ENCODE measurements around the gene C10orf90. TPM values are rescaled to one million over a fixed set of nuclear protein-coding genes. Genes with fewer than 3 reads are reported as not detected.

The C10orf90 gene
- total RNA-seq, 2 experiments from 2014 or later, result not detected

DNA sequence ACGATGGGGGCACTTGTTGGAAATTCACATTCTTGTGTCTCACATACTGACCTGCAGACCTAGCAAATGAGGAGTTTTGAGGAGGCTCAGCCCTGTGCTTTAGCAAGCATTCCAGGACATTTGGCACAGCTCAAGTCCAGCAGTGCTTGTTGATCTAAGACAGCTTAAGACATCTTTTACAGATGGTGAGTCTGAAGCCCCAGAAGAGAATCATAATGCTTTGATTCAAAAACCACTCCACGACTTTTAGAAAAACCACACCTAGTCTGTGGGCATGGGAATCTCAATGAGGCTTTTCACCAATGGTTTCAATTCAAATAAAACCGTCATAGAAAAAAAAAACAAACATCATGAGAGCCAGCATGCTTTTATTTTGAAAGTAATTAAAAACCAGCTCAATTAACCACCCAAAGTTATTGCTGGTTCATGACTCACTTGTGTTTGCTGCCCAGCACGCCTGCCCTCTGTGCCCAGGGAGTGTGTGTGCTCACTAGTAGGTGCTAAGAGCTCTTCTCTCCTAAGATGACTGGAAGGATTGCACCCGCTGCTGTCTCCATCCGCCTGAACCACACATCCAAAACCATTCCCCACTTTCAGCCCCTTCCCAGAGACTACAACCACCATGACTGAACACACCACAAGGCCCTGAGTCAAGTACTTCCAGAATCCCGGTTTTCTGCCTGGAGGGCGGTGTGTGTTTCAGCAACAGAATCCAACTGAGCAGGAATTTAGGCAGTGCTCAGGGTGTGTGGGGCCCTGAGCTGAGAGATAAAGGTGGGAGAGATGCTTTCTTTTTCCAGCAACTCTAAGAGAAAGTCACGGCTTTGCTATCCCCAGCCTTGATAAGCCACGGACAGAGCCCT is 152.0 kb downstream of the C10orf90 start:
- ChIA-PET POLR2A (no interaction called here), CTCF (no interaction called here)

DNA sequence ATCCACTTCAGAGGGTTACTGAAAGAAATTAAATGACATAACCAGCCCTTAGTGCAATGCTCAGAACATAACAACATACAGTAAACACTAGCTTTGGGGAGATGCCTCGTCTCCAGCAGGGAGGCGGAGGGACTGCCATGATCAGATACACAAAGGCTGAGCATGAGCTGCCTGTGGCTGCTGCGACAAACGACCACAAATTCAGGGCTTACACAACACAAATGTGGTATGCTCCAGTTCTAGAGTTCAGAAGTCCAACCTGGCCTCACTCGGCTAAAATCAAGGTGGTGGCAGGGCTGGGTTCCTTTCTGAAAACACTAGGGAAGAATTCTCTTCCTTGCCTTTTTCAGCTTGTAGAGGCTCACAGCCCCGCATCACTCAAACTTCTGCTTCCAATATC is 154.0 kb downstream of the C10orf90 start:
- ChIA-PET POLR2A (no interaction called here), CTCF (no interaction called here)

DNA sequence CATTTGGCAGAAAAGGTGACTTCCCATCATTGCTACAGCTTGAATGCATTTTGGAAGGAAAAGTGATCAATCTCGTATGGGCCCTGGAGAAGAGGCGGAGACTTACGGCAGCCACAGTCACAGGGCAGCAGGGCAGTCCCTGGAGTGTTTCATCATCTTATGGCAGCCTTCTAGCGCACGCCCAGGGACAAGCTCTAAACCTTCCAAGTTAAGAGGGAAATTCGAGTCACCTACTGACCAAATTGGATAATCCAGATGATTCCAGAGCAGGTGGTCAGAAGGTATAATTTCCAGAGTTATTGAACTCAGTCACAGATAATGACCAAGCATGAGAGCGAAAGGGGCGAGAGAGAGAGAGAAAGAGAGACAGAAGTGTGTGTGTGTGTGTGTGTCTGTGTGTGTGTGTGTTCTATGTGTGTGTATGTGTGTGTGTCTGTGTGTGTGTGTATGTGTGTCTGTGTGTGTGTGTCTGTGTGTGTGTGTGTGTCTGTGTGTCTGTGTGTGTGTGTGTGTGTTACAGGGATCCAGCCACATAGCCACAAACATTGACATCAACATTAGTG is 158.5 kb downstream of the C10orf90 start:
- CTCF ChIA-PET, result no interaction called here
- POLR2A ChIA-PET, result no interaction called here

DNA sequence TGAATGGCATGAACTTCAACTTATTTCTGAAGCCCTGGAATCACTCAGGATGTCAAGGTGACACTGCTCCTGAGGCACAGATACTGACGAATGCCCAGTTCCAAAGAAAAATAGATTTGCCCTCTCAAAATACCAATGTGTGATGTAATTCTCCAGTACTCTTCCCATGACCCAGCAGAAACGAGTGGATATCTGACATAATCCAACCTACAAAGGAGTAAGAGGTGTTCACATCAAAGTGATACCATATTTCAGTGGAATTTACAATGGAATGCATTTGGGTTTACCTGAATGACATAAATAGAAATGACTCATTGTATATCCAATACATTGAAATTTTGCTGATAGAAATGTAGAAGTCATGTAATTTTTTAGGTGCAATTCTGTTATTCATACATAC is 161.3 kb downstream of the C10orf90 start:
- CTCF ChIA-PET, result no interaction called here
- POLR2A ChIA-PET, result no interaction called here

DNA sequence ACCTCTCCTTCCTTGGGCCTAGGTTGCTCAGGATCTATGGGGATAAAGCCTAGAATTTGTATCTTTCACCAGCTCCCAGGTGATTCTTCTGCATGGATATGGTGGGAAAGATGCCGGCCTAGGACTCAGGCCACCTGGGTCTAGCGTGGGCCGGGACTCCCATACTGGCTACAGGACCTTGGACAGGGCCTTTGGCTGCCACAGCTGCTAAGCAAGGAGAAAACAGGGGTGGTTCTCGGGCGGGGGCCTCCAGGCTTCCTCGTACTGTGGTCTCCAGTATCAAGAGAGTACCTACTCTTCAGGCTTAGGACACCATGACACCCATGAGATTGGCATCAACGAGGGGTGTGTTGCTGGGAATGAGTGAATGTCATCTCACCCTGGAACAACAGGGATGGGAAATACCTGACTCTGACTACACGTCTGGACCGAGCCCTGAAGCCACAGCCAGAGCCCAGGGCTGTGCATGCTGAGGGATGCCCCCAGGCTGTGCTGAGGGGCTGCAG is 161.9 kb downstream of the C10orf90 start:
- POLR2A ChIA-PET, result no interaction called here
- CTCF ChIA-PET, result no interaction called here

DNA sequence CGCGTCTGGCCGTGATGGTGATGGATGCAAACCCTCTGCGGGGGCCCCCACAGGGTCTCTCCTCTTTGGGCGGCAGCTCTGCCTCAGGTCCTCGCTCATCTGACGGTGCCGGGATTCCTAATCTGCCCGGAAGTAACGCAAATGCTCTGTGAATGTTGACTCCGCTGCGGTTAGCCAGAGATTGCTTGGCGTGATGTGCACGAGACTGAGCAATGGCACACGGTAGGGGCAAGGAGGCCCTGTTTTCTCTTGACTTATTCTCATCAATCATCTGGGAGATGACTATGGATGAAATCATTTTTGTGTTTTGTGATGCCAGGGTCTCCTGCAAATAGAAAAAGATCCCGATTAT is 165.8 kb downstream of the C10orf90 start:
- POLR2A ChIA-PET, result no interaction called here
- CTCF ChIA-PET, result no interaction called here

DNA sequence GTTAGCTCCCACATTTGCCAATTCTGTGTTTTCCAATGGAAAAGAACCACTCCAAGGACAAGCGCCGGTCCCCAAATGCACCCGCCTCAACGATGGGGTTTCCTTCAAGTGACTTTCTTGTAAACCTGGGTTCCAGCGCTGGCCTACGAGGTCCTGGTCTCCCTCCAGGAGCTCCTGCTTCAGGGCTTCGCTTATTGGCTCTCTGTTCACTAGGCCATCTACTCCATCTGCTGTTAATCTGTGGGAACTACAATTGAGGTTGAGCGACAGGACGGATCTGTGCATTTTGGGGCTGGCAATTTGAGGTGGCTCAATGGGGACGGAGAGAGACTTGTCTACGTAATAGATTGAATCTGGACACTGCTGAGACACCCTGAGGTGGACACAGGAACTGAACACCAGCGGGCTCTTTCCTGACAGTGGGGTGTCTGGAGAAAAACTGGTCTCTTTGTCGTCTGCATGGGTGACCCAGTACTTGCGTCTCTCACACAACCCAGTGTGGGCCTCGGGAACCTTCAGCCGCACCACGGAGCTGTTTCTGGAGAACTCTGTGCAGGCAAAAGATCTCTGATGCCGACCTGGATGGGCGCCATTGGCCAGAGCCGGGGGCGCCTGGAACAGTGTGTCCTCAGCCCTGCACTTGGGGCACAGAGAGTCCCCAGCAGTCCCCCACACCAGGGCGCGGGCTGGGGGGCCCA is 166.3 kb downstream of the C10orf90 start:
- POLR2A ChIA-PET, result no interaction called here
- CTCF ChIA-PET, result no interaction called here

DNA sequence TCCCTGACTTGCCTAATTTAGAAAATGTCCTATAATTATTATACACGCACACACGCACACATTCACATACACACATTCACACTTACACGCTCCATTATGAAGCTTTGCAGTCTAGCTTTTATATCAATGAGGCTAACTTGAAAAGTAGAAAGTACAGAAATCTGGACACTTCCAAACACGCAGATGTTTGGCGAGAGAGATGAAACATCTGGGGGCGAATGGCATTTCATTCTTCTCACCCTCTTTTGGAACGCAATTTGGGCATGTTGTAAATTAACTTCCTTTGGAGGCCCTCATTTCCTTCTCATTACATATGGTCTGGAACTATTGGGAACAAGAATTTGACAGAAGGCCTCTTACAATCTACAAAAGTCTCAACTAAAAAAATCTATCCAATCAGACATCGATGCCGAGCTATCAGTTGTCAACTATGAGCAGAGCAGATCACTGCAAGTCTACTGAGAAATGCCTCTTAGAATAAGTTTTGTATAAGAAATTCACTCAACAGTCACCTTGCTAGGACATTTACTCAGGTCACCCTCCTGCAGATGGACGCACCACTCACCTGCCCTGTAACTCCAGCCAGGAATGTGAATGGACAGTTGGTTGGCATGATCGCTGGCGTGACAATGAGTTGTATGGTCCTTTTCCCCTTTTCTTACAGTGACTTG is 167.0 kb downstream of the C10orf90 start:
- POLR2A ChIA-PET, result no interaction called here
- CTCF ChIA-PET, result no interaction called here

DNA sequence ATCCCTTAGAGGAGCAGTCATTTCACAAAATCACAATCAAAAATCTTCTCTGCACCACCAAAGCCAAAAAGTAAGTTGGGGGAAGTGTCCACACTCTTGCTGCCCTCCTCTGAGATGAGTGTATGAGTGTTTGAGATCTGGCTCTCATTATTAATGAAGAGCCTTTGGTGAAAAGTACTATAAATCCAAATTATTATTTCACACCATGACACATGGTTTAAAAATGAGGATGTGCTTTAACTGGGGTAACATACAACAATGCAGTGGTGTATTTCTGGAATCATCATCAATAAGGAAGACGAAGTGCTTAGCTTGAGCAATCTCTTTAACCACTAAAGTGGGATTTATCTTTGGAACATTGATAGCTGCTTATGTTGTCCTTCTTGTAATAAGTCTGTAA is 168.1 kb downstream of the C10orf90 start:
- ChIA-PET CTCF (no interaction called here), POLR2A (no interaction called here)

DNA sequence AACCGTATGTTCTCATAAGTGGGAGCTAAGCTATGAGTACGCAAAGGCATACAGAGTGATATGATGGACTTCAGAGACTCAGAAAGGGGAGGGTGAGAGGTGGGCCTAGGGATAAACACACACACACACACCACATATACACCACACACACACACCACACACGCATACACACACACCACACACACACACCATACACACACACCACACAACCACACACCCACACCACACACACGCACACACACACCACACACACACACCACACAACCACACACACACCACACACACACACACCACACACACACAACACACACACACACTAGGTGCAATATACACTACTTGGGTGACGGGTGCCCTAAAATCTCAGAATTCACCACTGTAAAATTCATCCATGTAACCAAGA is 168.7 kb downstream of the C10orf90 start:
- POLR2A ChIA-PET, result no interaction called here

DNA sequence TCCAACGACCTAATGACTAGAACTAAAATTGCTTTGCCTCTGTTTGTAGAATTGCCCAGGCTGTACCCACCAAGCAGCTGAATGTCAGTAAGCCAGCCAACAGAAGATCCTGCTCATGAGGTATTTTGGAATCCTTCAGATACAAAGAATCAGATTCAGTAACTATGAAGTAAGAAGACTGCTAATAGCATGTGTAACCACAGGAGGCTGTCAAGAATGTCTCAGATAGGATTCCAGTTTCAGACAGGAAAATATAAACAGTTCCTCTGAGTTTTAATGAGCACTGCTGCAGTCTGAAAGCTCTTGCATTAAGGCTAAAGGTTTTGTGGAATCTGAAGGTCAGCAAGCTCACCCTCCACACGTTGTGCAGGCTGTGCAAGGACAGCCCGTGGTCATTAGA is 169.6 kb downstream of the C10orf90 start:
- CTCF ChIA-PET, result no interaction called here

More for the DNA sequence above, 168.7 kb downstream of the C10orf90 start:
- CTCF ChIA-PET, result no interaction called here

DNA sequence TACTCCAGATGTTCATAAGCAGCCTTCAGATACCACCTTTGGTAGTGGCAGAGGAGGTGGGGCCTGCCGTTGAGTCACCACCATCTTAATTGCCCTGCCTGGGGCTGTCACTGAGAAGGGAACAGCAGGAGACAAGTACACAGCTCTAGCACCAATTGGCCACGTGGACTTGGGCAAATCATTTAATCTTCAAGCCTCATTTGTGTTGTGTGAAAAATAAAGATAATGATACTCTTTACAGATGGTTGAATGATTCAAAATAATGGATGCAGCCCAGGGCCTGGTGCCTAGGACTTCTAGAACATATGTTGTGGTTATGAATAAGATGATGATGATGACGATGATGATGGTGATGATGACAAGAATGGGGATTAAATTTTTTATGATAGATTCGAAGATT is 170.3 kb downstream of the C10orf90 start:
- ChIA-PET CTCF (no interaction called here), POLR2A (no interaction called here)

More for the DNA sequence above, 169.6 kb downstream of the C10orf90 start:
- POLR2A ChIA-PET, result no interaction called here

DNA sequence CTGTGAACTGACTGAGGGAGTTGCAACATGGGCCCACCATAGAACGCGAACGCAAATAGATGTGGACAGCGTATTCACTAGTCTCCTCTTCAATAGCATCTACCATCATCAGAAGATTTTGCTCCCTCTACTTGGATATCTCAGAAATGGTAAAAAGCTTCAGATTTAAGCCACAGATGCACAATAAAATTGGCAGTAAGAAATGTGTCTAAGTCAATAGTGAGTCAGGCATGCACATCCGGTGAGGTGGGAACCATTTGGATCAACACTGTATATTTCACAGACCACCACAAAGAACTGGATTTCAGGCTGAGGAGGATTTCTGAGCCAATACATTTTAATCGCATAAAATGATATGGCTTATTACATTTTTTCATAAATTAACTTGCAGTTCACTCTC is 170.7 kb downstream of the C10orf90 start:
- POLR2A ChIA-PET, result no interaction called here
- CTCF ChIA-PET, result no interaction called here

DNA sequence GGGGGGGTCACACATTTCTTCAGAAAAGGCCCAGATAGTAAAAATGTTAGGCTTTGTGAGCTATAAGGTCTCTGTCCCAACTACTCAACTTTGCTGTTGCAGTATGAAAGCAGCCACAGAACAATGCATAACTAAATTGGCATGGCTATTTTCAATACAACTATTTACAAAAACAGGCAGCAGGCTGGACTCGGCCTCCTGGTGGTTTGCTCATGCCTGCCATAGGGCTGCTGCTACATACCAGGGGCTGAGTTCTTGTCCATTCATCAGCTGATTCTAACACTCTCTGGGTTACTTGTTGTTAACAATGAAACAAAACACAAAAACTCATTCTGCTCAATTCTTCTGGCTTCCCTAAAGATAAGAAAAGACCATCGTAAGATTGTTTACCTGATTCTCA is 172.8 kb downstream of the C10orf90 start:
- ChIA-PET CTCF (no interaction called here), POLR2A (no interaction called here)

DNA sequence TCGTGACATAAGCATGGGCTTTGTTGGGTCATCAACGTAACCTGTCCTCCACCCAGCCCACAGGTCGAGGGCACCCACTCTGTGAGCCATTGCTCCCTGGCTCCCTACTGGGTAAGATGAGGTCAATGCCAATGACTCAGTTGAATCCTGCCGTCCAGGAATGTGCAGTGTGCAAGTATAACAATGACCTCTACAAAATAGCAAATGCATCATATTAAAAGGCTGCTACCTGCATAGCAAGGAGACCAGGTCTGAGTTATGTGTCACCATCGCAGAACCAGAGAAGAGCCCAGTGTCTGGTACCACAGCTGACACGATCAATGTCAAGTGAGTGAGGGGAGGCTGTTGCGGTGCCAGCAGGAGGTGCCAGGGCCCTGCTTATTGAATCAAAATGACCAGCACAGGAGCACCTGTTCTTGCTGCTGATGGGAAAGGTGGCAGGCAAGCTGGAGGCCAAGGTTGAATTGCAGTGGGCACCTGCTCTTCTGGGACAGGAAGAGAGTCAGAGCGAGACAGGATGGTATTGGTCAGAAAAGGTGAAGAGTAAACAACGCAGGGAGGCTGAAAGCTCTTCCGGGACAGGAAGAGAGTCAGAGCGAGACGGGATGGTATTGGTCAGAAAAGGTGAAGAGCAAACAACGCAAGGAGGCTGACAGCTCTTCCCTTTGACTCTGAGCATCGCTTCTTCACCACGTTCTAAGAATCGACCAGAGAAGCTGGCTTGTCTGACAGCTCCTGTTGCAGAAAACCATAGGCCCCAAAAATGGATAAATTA is 173.5 kb downstream of the C10orf90 start:
- ChIA-PET POLR2A (no interaction called here), CTCF (no interaction called here)

DNA sequence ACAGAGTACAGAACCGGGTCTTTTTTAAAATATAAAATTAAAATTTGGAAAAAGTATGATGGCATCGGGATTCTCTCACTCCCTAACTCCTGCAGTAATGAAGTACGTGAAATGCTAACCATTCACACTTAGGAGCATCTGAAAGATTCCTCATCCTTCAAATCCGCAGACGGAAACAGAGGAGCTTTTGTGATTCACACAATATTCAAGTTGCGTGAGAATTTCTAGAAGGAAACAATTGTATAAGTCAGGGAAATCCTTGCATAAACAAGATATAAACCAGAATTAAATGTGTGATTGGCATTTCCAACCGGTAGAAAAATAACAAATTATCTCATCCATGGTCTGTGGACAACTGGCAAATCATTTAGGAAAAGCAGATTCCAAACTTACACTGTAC is 179.0 kb downstream of the C10orf90 start:
- POLR2A ChIA-PET, result no interaction called here
- CTCF ChIA-PET, result no interaction called here

DNA sequence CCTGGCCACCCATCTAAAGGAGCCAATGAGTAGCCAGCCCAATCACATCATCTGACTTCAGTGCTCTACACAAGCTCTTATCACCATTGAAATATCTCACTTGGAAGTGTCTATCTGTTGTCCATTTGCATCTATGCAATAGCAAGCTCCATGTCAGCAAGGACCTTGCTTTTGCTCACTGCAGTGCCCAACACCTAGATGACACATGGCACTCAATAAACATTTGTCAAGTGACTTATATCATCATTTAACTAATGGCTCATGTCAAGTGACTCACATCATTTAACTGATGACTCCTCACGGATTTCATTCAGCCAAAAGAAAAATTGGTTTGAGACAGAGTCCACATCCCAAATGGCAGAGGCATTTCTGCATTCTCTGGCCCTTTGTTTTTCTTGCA is 189.3 kb downstream of the C10orf90 start:
- ChIA-PET CTCF (no interaction called here), POLR2A (no interaction called here)

DNA sequence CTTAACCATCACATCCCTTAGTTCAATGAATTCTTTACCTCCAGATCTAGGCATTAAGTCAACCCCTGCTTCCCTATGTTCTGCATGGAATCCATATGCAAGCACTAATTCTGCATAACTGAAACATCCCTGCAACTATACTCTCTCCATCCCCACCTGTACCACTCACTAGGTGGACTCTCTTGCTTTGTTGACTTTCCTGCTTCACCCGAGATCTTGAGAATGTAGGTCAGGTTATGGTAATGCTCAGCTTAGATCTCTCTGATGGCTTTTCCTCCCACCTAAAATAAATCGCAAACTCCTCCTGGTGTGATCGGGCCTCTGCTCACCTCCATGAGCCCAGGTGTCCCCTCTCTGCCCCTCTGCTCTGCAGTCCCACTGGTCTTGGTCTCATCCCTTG is 189.8 kb downstream of the C10orf90 start:
- ChIA-PET POLR2A (no interaction called here), CTCF (no interaction called here)

DNA sequence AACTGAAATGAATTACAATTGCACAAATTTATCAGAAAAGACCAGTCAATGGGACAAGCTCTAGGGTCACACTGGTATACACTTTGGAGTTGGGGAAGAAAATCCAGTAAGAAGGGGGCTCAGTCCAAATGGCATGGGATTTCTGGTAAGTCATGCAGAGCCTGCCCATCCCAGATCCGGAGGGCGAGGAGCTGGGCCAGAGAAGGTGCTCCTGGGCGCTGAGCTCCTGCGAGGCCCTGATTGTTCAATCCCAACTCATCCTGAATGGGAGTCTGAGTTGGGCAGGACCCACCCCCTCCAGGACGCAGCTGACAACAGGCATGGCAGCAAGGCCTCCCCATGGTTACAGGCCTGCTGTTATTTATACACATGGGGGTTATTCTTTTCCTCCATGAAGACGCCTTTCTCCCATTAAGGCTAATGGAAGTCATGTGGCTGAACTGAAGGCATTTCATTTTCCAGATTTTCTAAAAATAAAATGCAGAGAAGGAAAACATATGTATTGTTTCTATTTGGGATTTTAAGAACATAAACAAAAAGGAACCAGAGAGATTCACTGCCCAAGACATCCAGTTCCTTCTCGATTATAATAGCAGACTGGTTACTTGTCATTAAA is 191.1 kb downstream of the C10orf90 start:
- ChIA-PET CTCF (no interaction called here), POLR2A (no interaction called here)

DNA sequence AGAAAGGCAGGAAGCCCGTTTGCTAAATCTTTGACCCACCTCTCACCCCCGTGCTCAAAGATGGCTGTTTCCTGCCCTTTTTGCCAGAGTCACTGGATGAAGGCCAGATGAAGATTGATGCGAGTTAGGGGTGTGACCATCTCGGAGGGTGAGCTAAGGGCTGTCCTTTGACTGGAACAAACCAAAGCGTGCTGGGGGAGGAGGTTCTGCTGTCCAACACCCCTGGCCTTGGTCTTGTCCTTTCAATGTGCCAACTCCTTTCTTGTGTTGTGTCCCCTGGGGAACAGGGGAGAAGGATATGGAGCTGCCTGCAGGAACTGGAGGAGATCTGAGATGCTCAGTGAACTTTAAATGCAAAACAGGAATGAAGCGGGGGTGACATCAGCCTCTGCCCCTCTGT is 191.9 kb downstream of the C10orf90 start:
- ChIA-PET POLR2A (no interaction called here), CTCF (no interaction called here)

Data from activated CD8-positive, alpha-beta memory T cell treated with anti-CD3 and anti-CD28 coated beads for 36 hours (primary cell).